ENCODE results near the gene INTS15.

- TF ChIP-seq, protein P1, sequence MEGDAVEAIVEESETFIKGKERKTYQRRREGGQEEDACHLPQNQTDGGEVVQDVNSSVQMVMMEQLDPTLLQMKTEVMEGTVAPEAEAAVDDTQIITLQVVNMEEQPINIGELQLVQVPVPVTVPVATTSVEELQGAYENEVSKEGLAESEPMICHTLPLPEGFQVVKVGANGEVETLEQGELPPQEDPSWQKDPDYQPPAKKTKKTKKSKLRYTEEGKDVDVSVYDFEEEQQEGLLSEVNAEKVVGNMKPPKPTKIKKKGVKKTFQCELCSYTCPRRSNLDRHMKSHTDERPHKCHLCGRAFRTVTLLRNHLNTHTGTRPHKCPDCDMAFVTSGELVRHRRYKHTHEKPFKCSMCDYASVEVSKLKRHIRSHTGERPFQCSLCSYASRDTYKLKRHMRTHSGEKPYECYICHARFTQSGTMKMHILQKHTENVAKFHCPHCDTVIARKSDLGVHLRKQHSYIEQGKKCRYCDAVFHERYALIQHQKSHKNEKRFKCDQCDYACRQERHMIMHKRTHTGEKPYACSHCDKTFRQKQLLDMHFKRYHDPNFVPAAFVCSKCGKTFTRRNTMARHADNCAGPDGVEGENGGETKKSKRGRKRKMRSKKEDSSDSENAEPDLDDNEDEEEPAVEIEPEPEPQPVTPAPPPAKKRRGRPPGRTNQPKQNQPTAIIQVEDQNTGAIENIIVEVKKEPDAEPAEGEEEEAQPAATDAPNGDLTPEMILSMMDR (conservative IDR thresholded peaks at IDR 0.05; ENCODE audit: low read length), result no peak
- no peak for TF ChIP-seq EZH2phosphoT487 (IDR thresholded peaks at IDR 0.05; ENCODE audit: borderline replicate concordance)
These were observed 66.0 kb downstream of the INTS15 start for GRCh38 chr7:6655636-6656385.
